Keratinocyte (primary cell): ENCODE results near the gene ELAVL4.

Experiments used
- EZH2 ChIP-seq: IDR thresholded peaks from one replicate; pipeline ENCODE4 v1.6.1; 2012; ENCODE audit warnings: inconsistent platforms, mild to moderate bottlenecking, low read length, moderate library complexity
- TF ChIP-seq, protein P1 (sequence below), 3 experiments: IDR thresholded peaks in 1 of 3; conservative IDR thresholded peaks in 1 of 3; optimal IDR thresholded peaks in 1 of 3; 2 replicates in 2 of 3; 3 replicates in 1 of 3; pipeline versions ENCODE3 to v1.5.1; 2011; ENCODE audit warnings: low read length in 3 of 3, mild to moderate bottlenecking in 3 of 3, moderate library complexity in 2 of 3, control low read depth in 1 of 3, inconsistent platforms in 1 of 3; ENCODE audit not compliant: insufficient read depth in 2 of 3; ENCODE audit errors: extremely low read depth in 1 of 3

GRCh38 chr1:50172299-50172698 lies 63.6 kb downstream of the ELAVL4 start:
- TF ChIP-seq, protein P1, sequence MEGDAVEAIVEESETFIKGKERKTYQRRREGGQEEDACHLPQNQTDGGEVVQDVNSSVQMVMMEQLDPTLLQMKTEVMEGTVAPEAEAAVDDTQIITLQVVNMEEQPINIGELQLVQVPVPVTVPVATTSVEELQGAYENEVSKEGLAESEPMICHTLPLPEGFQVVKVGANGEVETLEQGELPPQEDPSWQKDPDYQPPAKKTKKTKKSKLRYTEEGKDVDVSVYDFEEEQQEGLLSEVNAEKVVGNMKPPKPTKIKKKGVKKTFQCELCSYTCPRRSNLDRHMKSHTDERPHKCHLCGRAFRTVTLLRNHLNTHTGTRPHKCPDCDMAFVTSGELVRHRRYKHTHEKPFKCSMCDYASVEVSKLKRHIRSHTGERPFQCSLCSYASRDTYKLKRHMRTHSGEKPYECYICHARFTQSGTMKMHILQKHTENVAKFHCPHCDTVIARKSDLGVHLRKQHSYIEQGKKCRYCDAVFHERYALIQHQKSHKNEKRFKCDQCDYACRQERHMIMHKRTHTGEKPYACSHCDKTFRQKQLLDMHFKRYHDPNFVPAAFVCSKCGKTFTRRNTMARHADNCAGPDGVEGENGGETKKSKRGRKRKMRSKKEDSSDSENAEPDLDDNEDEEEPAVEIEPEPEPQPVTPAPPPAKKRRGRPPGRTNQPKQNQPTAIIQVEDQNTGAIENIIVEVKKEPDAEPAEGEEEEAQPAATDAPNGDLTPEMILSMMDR (optimal IDR thresholded peaks at IDR 0.05 in 1 of 3, IDR thresholded peaks at IDR 0.05 in 1 of 3, conservative IDR thresholded peaks at IDR 0.05 in 1 of 3; ENCODE audit: extremely low read depth in 1 of 3, insufficient read depth in 2 of 3, low read length in 3 of 3), result no peak
- TF ChIP-seq EZH2, result no peak
